Hippocampal formation (tissue), 2 donors: ENCODE measurements around the gene MTM1.

Experiments used
- DNase-seq, 2 donors: peaks; one replicate each; lab custom pipeline; 2025; lab: John Stamatoyannopoulos, UW

Gene MTM1

DNA sequence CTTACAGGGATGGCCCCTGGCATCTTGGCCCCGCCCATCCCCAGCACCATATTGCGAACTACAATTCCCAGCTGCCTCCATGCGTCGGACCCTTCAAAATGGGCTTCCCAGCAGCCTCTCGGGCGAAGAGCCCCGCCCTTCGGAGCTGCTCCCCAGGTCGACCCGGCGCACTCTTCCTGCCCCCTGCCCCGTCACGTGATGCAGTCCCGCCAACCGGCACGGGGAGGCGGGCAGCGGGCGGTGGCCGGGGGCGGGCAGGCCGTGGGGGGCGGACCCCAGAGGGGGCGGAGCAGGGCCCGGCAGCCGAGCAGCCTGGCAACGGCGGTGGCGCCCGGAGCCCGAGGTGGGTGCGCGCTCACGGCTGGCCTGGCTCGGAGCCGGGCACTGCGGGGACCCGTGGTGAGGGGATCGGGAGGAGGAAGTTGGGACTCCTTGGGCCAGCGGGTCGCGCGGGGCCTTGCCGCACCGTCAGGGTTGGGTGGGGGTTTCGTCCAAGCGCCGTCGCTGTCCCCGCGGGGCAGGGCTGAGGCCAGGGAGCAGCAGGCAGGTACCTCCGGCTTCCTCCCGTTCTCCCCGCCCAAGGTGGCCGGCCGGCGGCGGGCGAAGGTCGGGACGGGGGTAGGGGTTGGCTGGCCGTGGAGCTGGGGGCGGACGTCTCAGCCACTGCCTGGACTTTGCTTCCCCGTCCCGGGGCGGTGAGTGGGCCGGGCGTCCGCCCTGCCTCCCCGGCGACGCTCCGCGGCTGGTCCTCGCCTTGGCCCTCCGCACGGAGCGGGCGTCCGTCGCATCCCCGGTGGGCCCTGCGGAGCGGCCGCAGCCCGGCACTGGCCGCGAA, at the start of gene MTM1:
Gene MTM1 (plus strand): TSS at position 302 of the 835 bp plus-strand sequence. CDS start 23,994 bp downstream, outside the sequence.
- DNase-seq: peak; percentile 91 to 94

DNA sequence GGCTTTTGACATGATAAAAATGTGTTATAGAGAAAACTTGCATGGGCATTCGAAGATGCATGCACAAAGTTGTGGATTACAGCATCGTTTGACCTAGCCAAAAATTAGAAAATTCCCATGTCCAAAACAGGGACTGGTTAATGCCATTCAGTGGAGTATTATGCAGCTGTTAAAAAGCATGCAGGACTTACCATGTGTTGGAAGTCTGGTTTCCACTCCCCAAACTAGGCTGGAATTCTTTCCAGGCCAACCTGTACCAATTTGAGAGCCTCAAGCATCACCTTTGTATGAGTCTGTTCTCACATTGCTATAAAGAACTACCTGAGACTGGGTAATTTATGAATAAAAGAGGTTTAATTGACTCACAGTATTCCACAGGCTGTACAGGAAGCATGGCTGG, 45.9 kb upstream of the MTM1 start:
- DNase-seq: no peak

DNA sequence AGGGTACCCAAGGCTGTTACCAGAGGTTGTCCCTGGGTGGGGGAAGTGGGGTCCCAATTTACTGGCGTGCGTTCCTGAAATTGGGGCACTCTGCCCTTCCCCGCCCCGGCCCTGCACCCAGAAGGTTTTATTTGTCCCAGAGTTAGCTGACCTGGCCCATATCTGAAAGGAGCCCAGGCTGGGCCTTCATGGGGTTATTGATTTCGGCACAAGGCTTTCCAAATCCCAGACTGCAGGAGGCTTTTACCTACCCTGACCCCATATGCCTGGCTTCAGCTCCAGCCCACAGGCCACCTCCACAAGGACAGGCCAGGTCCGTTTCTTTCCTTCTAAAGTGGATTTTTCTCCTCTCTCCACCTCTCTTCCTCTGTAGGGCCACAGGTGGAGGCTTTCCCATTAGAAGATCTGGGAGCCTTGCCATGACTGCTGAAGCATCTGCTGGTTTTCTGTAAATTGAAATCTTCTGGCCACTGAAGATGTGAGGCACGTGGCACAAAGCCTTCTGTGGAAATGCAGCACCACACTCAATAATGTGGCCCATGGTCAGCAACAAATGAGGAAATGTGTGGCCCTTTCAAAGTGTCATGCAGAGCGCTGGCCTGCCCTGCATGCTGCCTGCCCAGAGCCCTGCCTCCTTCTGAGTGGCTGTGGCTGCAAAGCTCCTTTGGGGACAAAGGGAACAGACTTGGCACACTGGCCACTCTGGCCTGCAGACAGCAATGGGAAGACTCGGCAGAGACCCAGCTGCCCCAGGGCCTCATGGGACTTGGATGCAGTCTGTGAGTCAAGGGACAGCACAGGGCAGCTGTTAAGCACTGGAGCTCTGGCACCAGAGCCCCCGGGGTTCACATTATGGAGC, 43.1 kb upstream of the MTM1 start:
- DNase-seq: peak; percentile 61 to 79

DNA sequence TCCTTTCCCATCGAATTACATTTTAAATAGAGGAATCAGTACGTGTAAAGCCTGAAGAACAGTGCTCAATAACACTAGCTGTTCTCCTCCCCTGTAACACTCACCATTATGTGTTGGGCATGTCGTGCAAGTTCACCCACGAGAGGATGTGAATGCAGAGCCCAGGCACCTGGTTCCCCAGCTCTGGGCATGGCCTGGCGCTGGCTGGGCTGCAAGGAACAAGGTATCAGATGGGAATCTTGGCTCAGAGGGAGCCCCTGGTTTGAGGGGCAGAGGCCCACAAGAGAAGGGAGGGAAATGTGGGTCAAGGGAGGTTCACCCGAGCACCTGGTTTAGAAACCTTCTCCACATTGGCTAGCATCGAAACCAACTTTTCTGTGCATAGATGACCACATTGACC, 41.7 kb upstream of the MTM1 start:
- DNase-seq: no peak

DNA sequence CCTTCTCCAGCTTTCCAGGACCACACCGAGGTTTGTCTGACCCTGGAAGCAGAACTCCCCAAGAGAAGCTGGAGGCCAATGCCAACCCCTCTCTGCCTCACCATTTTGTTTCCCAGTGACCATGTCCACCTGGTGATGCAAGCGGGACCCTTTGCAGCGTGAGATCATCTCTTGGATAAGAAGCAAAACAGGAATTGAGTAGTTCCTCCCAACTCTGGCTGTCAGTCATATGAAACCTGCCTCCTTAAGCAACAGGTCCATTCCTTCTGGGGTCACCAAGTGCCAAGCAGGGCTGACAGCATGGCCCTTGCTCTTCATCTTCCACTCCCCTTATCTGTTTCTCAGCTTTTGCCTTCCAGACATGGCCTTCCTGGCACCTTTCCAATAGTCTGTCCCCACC, 41.3 kb upstream of the MTM1 start:
- DNase-seq: no peak

DNA sequence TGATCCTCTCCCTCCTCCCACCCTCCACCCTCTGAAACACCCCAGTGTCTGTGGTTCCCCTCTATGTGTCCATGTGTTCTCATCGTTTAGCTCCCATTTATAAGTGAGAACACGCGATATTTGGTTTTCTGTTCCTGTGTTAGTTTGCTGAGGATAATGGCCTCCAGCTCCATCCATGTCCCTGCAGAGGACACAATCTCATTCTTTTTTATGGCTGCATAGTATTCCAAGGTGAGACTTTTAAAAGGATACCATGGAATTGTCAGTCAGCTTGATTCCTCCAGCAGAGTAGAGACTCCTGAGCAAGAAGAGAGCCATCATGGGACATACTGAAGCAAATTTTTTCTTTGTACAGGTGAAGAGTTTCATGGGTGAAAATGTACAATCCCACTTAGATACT, 38.8 kb upstream of the MTM1 start:
- no peak for DNase-seq

DNA sequence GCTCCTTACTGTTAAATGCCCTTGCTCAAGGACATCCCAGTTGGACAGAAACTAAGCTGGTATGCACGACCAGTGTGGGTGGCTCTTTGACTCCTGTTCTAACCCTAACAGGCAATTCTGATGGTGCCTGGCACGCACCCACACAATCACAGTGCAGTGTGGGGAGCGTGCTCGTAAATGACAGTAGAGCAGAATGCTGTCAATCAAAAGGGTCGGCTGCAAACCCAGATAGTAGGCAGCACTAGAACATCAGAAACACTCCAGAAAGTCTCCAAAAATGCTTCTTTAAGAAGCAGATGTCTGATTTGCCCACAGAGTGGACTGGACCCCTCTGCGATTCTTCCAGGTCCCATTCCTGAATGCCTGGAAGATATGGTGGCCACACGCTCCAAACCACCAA, 37.6 kb upstream of the MTM1 start:
- DNase-seq: no peak

DNA sequence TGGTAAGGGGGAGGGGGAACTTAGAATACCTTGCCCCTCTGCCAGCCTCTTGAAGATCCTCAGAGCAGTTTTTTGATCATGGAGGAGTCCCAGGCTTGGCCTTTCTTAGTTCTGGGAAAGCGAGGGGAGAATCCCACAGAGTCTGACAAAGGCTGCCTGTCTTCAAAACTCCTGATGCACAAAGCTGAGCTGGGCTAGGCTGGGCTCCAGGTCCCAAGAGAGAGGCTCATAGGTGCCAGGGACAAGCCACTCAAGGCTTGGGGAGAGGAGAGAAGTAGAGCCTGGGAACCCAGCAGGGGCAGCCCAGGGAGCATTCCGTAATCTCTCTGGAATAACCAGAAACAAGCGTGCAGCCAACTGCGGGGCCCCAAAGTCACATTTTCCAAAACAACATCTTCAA, 37.0 kb upstream of the MTM1 start:
- no peak for DNase-seq

DNA sequence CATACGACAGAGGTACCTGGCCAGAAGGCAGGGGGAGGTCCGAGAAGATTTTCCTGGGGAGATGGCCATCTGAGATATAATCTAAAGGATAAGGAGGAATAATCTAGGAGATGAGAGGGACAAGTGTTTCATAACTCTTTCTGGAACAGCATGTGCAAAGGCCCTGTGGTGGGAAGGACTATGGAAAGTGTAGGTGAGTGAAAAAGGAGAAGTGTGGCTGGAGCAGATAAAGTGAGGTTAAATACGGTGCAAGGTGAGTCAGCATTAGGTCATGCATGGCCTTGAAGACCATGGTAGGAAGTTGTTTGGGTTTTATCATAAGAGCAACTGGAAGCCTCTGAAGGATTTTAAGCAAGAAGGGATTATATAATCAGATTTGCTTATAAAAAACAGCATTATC, 34.6 kb upstream of the MTM1 start:
- DNase-seq: no peak

DNA sequence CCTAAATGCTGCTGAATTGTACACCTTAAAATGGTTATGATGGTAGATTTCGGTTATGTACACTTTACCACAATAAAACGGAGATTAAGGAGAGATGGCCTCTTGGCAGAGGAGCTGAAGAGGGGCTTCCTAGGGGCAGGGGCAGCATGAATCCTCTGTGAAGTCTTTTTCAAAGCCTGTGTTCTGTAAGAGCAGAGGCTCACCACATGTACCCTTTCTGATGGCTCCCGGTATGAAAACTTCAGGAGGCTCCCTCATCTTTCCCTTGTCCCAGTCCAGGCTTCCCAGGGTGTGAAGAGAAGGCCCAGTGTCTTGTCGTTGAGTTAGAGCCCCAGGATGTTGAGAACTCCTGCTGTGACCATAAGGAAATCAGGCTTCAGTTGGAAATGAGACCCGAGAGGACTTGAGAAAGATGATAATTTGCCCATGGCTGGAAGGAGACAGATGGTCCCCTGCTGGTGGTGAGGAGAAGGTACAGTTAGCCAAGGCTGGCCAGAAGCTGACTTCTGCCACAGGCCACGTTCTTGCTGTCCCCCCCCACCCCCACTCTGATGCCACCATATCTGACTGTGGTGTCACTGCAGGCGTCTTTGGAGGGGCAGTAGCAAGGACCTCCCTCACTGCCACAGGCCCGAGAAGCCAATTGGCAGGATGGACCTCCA, 31.8 kb upstream of the MTM1 start:
- no peak for DNase-seq

DNA sequence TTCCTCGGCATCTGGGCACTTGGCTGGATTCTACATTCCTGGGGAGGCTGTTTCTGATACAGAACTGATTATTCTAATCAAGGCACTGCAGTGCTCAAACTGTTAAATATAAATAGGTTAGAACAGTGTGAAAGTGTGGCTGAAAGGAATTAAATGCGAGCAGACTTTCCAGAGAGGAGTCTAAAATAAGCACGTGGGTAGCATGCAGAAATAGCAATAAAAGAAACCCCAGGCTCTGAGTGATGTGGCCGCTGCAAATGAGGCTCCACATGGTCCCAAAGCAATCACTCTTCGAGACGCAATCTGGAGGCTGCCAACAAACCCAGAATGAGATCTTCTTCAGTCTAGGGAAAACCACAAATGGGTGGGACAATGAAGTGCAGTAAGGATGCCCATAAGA, 30.6 kb upstream of the MTM1 start:
- DNase-seq: no peak

DNA sequence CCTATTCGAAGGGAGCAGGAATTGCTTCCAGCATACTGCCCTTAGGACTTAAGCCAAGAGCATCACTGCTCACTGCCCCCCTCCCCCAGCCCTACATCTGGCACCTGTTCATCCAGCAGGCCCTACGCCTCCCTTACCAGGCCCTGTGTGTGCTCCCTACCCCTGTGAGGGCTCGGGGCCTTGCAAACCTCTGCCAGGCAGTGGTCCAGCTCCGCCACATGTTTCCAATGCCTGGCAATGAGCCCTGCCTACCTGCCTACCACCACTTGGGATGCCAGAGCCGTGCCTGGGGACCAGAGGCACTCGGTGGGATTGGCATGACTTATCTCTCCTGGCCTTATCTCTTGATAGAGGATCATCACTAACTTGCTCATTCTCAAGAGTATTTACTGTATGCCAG, 27.5 kb upstream of the MTM1 start:
- DNase-seq: no peak

DNA sequence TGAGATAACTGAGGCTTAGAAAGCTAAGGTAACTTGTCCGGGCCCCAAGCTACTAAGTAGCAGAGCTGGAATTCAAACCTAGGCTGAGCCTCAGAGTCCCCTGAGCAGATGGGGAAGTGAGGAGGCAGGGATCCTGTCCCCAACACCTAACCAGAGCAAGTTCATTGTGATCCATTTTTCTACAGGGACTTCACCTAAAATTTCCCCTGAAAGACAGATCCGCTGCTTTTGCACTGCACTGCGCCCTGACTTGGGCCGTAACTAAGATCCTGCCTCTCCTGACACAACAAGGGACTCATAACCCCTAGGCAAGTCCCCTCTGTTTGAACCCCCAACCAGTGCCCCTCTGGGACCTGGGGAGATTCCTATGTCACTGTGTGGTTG, 25.6 kb upstream of the MTM1 start:
- DNase-seq: no peak

DNA sequence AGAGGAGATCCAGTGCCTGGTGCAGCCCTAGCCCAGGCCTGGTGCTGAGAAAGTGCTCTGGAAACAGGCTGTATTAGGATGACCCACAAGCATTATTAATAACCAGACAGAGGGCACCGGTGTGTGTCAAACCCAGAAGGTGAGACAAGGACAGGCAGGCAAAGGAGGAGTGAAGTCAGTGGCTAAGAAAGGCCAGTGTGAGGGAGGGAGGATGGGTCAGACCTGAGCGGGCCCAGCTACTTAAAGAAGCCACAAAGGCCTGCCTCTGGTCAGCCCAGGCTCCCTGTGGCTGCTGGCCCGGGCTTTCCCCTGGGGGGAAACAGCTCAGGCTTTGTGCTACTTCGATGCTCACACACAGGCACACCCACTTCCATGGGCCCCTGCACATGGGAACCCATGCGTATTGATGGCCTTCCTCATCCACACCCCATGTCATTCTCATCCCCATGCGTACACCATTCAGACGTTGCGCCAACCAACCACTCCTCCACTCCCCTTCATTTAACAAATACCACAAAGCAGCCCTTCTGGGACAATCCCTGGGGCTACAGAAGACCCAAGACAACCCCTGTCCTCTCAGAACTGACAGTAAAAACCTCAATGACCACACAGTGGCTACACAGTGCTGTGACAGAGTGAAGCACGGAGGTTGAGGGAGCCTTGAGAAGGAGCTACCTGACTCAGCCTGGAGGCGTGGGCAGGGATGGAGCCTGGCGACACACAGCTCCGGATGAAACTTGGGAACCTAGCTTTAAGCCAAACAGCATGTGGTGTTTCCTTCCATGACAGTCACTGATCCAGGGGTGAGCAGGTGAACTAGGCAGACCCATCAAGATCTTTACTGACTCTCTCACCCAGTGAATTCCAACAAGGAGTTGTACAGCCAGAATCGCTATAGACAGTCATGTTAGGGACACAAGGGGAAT, 24.9 kb upstream of the MTM1 start:
- no peak for DNase-seq

DNA sequence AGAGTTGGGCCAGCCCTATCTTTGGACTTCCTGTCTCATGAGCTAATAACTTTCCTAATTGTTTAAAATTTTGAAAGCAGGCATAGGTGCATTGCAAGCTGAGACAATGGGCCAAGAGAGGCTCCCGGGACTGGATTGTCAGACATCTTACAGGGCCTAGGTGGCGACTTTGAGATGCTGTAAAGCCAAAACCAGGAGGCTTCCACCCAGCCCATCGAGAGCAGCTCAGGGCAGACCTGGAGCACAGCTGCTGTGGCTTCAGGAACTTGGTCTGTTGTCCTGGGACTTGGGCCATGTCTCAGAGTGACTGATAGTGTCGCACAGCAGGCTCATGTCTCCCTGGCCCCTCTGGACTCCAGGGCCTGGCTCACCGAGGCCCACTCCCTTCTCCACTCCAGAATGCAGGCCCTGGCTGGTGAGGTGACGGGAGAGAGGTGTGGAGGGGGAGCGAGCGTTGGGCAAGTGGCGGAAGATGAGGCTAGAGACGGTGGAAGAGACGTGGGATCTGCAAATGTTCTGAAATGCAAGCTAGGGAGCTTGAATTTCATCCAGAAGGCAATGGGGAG, 24.1 kb upstream of the MTM1 start:
- DNase-seq: no peak

DNA sequence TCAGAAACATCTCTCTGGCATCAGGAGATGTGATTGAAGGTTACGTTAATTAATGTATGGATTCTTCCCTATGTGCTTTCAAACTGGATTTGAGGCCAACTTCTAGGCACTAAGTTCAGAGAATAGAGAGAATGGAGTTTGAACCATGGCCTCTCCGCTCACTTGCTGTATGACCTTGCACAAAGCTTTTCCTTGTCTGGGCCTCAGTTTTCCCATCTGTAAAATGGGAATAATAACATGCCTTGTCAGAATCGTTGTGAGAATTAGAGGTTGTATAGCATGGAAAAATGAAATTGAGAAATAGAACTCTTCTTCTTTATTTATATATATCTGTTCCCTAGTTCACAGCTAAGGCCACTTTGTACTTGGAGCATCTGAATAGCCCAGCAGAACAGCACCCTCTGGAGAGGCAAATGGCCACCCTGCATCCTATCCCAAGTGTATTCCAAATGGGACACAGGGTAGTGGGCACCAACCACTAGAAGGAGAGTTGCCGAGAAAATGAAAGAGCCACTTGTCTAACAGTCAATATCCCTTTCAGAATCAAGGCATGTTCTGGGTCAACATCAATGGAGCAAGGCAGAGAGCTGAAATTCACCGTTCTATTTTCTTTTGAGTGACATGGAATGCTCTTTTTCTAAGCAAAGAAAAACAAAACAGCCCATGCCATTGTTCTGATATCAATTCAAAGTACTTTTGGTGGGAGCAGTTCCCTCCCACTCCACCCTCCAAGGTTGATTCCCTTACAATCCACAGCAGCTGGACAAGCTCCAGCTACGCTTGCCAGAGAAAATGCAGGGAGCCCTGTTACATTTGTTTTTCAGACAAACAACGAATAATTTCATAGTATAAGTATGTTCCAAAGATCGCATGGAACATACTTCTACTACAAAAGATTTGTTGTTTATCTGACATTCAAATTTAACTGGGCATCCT, 23.3 kb upstream of the MTM1 start:
- peak in 1 of 2 donors; percentile 45 for DNase-seq

DNA sequence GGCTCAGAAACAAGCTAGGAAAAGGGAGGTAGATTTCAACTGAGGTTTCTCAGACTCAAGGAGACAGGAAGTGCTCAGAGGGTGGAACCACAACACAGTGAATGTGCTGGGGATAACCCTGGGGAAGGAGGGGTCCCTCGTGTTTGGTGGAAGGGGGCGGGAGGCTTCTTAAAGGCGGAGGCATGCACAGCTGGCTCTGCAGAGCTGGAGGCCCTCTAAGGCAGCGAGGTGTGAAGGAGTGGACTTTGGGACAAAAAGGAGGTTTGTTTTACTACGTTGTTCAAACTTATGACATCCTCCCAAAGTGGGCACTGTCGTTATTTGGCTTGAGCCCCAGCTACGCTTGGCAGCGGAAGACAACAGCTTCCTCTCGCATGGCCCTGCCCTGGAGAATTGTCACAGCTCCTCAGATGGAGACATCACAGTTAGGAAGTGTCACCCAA, 21.7 kb upstream of the MTM1 start:
- DNase-seq: no peak

DNA sequence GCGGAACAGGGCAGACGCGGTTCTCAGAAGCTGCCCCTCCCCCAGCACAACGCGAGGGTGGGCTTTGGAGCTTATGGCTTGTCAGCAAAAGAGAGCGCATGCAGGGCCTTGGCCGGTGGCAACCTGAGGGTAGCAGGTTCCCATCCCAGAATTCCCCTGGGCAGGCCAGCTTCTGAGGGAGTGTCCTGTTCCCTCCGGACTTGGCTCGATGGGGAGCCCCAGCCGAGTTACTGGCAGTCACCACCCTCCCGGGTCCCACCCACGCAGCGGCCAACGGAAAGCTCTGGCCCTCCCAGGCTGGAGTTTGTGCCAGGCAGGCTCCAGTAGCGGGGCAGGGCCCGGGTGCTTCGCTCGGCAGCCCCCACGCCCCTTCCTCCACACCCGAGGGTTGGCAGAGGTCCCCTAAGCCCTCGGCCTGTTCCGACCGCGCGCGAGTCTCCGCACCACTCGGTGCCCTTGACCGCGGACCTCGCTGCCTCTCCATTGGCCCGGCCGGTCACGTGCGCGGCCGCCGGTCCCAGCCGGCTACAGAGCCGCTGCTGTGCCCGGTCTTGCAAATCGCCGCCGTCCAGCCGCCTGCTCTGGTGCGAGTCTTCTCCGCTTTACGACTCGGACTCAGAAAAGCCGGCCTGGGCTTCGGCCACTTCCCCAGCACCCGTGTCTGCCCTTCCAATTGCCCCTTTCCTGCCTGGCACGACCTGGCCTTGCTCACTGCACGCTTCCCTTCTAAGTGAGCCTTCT, 20.9 kb upstream of the MTM1 start:
- peak; percentile 60 to 61 for DNase-seq

DNA sequence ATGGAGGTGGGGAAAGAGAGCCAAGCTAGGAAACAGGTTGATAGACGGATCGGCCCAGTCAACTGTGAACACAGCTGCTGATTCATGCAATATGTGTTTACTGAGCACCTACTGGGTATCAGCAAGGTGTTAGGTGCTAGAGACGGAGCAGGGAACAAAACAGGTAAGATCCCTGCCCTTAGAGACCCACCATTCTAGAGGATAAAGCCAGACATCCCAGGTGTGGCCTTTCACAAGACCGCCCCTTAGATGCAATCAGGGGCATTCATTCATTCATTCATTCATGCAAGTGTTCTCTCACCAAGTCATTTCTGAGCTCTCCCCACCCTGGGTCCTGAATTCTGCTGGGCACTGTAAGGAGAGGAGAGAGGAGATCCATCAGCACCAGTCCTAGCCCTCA, 20.2 kb upstream of the MTM1 start:
- DNase-seq: no peak
